ENCODE measurements around the gene HIVEP3.

The HIVEP3 gene

GRCh38 chr1:41849211-41849759 lies 69.4 kb downstream of the HIVEP3 start:
- DNase-seq (ENCODE audit: low read depth in 2 of 3, low spot score in 2 of 3): no peak

GRCh38 chr1:41848216-41848952 lies 70.3 kb downstream of the HIVEP3 start:
- no peak for DNase-seq (ENCODE audit: low read depth in 2 of 3, low spot score in 2 of 3)

GRCh38 chr1:41847733-41848132 lies 71.0 kb downstream of the HIVEP3 start:
- no peak for DNase-seq (ENCODE audit: low read depth in 2 of 3, low spot score in 2 of 3)

GRCh38 chr1:41846625-41847405 lies 71.9 kb downstream of the HIVEP3 start:
- DNase-seq (ENCODE audit: low read depth in 2 of 3, low spot score in 2 of 3): no peak

- DNase-seq (ENCODE audit: low read depth in 2 of 3, low spot score in 2 of 3): no peak
Measured at GRCh38 chr1:41844781-41845272, 73.9 kb downstream of the HIVEP3 start.

- DNase-seq (ENCODE audit: low read depth in 2 of 3, low spot score in 2 of 3): no peak
Measured at GRCh38 chr1:41844255-41844654, 74.5 kb downstream of the HIVEP3 start.

GRCh38 chr1:41842993-41843755 lies 75.5 kb downstream of the HIVEP3 start:
- no peak for DNase-seq (ENCODE audit: low read depth in 2 of 3, low spot score in 2 of 3)

GRCh38 chr1:41842326-41842725 lies 76.4 kb downstream of the HIVEP3 start:
- no peak for DNase-seq (ENCODE audit: low read depth in 2 of 3, low spot score in 2 of 3)

GRCh38 chr1:41840592-41841246 lies 78.0 kb downstream of the HIVEP3 start:
- DNase-seq (ENCODE audit: low read depth in 2 of 3, low spot score in 2 of 3): no peak

- no peak for DNase-seq (ENCODE audit: low read depth in 2 of 3, low spot score in 2 of 3)
Measured at GRCh38 chr1:41838266-41838665, 80.5 kb downstream of the HIVEP3 start.

GRCh38 chr1:41837691-41838090 lies 81.0 kb downstream of the HIVEP3 start:
- no peak for DNase-seq (ENCODE audit: low read depth in 2 of 3, low spot score in 2 of 3)

GRCh38 chr1:41835485-41835884 lies 83.2 kb downstream of the HIVEP3 start:
- DNase-seq (ENCODE audit: low read depth in 2 of 3, low spot score in 2 of 3): no peak

GRCh38 chr1:41833519-41834000 lies 85.2 kb downstream of the HIVEP3 start:
- DNase-seq (ENCODE audit: low read depth in 2 of 3, low spot score in 2 of 3): no peak

- no peak for DNase-seq (ENCODE audit: low read depth in 2 of 3, low spot score in 2 of 3)
Measured at GRCh38 chr1:41830726-41831125, 88.0 kb downstream of the HIVEP3 start.

- DNase-seq (ENCODE audit: low read depth in 2 of 3, low spot score in 2 of 3): no peak
Measured at GRCh38 chr1:41827991-41828570, 90.6 kb downstream of the HIVEP3 start.

GRCh38 chr1:41823471-41823870 lies 95.3 kb downstream of the HIVEP3 start:
- DNase-seq (ENCODE audit: low read depth in 2 of 3, low spot score in 2 of 3): no peak

GRCh38 chr1:41822866-41823265 lies 95.9 kb downstream of the HIVEP3 start:
- no peak for DNase-seq (ENCODE audit: low read depth in 2 of 3, low spot score in 2 of 3)

GRCh38 chr1:41819843-41820242 lies 98.9 kb downstream of the HIVEP3 start:
- no peak for DNase-seq (ENCODE audit: low read depth in 2 of 3, low spot score in 2 of 3)

- DNase-seq (ENCODE audit: low read depth in 2 of 3, low spot score in 2 of 3): no peak
Measured at GRCh38 chr1:41819069-41819468, 99.7 kb downstream of the HIVEP3 start.

GRCh38 chr1:41816061-41816460 lies 102.7 kb downstream of the HIVEP3 start:
- no peak for DNase-seq (ENCODE audit: low read depth in 2 of 3, low spot score in 2 of 3)
